Spinal cord (tissue), 10 donors: ENCODE data around the gene FBXO21. TPM values are rescaled to one million over a fixed set of nuclear protein-coding genes. Genes with fewer than 3 reads are reported as not detected.

Experiments
- DNase-seq, 6 donors: peaks; one replicate each; pipeline versions ENCODE4 v3.0.0 to v3.0.0-alpha.2; 2013 to 2015; ENCODE audit warnings: low spot score in 6 of 6, low read depth in 4 of 6
- H3K27ac ChIP-seq: one replicate; pipeline ENCODE4 v1.5.1; 2013; ENCODE audit warnings: low read depth, low read length, control low read depth
- H3K27me3 ChIP-seq: one replicate; pipeline ENCODE4 v1.6.1; 2013; ENCODE audit warnings: low read length; ENCODE audit not compliant: control insufficient read depth, insufficient read depth
- H3K36me3 ChIP-seq: one replicate; pipeline ENCODE4 v1.6.1; 2013; ENCODE audit warnings: low read length; ENCODE audit not compliant: control insufficient read depth, insufficient read depth
- H3K4me1 ChIP-seq: one replicate; pipeline ENCODE4 v1.6.1; 2013; ENCODE audit warnings: low read length; ENCODE audit not compliant: control insufficient read depth, insufficient read depth
- H3K4me3 ChIP-seq: one replicate; pipeline ENCODE4 v1.5.1; 2013; ENCODE audit warnings: low read depth, low read length, control low read depth
- H3K9me3 ChIP-seq: one replicate; pipeline ENCODE4 v1.6.1; 2013; ENCODE audit warnings: low read length; ENCODE audit not compliant: control insufficient read depth, insufficient read depth
- WGBS: methylation state at CpG from one replicate; pipeline ENCODE4 v1.1.5; 2013; ENCODE audit warnings: missing lambda C conversion rate; ENCODE audit not compliant: insufficient coverage; 5-methylcytosine and 5-hydroxymethylcytosine counted together
- polyA plus RNA-seq, 2 donors: library from polyadenylated mRNA; unstranded; fragments of 120-200 nt; gene quantifications; one replicate each; pipeline ENCODE4 v1.2.1, GENCODE V29; 2013; ENCODE audit not compliant: insufficient read length in 2 of 2
- total RNA-seq, 2 donors: library from RNA; depleted of rRNA in 1 of 2; stranded (reverse); fragments of 120-200 nt in 1 of 2; fragments of >200 nt in 1 of 2; gene quantifications; one replicate each; pipeline versions ENCODE4 v1.2.3 to v1.2.4, GENCODE V29; 2013 to 2014
- donor health status: healthy.

The FBXO21 gene
- total and polyA plus RNA-seq, 4 donors: 60.3 to 94.2 (median 75.3) TPM

- WGBS: 85% methylated on average over 10 of the region's 10 CpGs
- Histone ChIP-seq H3K4me1 (no peaks in the 10 kb centered on the region), H3K9me3 (no peaks in the 10 kb centered on the region), H3K27ac (no peak overlapping the region), H3K36me3 (peaks cover 76% of the 10 kb centered on the region), H3K4me3 (no peak overlapping the region), H3K27me3 (no peaks in the 10 kb centered on the region)
- DNase-seq: no peak
Observed at GRCh38 chr12:117161460-117162166, 28.7 kb downstream of the FBXO21 start.

DNA sequence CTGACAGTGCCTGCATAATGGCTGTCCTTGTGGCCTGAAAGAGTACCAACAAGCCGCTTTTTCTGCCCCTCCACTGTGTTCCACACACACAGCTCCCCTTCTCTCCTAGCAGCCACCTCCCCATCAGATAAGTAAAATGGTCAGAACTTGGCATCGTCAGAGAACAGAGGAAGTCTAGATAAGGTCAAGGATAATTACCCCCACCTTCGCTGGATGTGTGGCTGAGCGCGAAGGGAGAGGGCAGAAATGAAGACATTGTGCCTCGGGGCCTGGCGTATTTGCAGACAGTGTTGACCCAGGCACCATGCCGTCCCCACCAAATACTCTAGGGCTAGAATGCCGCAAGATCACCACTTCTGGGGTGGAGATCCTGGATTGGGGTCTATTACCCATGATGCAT lies 30.6 kb downstream of the FBXO21 start:
- 93% methylated on average over 3 of the region's 9 CpGs for WGBS
- no peaks in the 10 kb centered on the region for H3K9me3 ChIP-seq
- H3K27ac ChIP-seq: no peak overlapping the region
- no peaks in the 10 kb centered on the region for H3K4me1 ChIP-seq
- H3K27me3 ChIP-seq: no peaks in the 10 kb centered on the region
- H3K4me3 ChIP-seq: no peak overlapping the region
- DNase-seq: no peak
- H3K36me3 ChIP-seq: peaks cover 83% of the 10 kb centered on the region

DNA sequence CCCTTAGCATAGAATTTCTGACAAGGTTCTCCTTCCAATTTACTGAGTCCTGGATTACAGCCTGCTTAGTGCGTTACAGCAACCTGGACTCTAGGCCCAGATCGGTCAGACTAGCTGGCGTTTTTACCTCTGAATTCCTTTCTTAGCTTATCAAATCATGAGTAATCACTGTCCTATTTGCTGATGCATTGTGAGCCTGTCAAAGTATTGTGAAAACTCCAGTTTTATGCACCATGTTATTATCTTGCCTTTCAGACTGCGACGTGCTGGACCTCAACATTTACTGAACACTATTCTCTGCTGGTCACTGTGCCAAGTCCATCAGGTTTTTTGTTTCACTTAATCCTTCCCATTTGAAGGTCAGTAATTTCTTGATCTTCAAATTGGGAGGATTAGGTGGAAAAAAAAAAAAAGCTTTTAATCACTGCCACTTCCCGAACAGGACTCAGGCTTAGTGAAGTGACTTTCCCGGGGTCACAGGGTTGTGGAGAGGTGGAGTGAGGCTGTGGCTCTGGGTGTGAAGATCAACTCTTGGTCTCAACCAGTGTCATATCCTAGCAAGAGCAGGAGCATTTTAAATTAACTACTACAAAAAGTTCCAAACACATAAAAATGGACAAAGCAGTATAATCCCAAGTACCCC lies 31.2 kb downstream of the FBXO21 start:
- WGBS: 64% methylated on average over 5 of the region's 7 CpGs
- peaks cover 81% of the 10 kb centered on the region for H3K36me3 ChIP-seq
- H3K4me1 ChIP-seq: no peaks in the 10 kb centered on the region
- H3K9me3 ChIP-seq: no peaks in the 10 kb centered on the region
- no peaks in the 10 kb centered on the region for H3K27me3 ChIP-seq
- no peak overlapping the region for H3K4me3 ChIP-seq
- H3K27ac ChIP-seq: no peak overlapping the region
- DNase-seq: no peak

- Histone ChIP-seq H3K27ac (no peak overlapping the region), H3K4me3 (no peak overlapping the region), H3K9me3 (no peaks in the 10 kb centered on the region), H3K36me3 (peaks cover 77% of the 10 kb centered on the region), H3K27me3 (no peaks in the 10 kb centered on the region), H3K4me1 (peaks cover 4% of the 10 kb centered on the region)
- DNase-seq: no peak
- 88% methylated on average over 11 of the region's 11 CpGs for WGBS
Observed at GRCh38 chr12:117158096-117158495, 32.2 kb downstream of the FBXO21 start.

GRCh38 chr12:117155278-117156060 lies 34.8 kb downstream of the FBXO21 start:
- no peaks in the 10 kb centered on the region for H3K9me3 ChIP-seq
- peak in 1 of 6 donors; percentile 76 for DNase-seq
- no peak overlapping the region for H3K4me3 ChIP-seq
- WGBS: 75% methylated on average over 44 of the region's 47 CpGs
- H3K27me3 ChIP-seq: no peaks in the 10 kb centered on the region
- peaks cover 6% of the 10 kb centered on the region for H3K4me1 ChIP-seq
- H3K36me3 ChIP-seq: peaks cover 64% of the 10 kb centered on the region
- H3K27ac ChIP-seq: no peak overlapping the region

GRCh38 chr12:117152793-117153775 lies 37.2 kb downstream of the FBXO21 start:
- Histone ChIP-seq H3K27ac (no peak overlapping the region), H3K9me3 (no peaks in the 10 kb centered on the region), H3K27me3 (no peaks in the 10 kb centered on the region), H3K4me3 (no peak overlapping the region), H3K36me3 (peaks cover 67% of the 10 kb centered on the region), H3K4me1 (peaks cover 6% of the 10 kb centered on the region)
- no peak for DNase-seq
- WGBS: 65% methylated on average over 13 of the region's 27 CpGs

GRCh38 chr12:117151403-117152031 lies 38.8 kb downstream of the FBXO21 start:
- peaks cover 6% of the 10 kb centered on the region for H3K4me1 ChIP-seq
- DNase-seq: no peak
- WGBS: 40% methylated on average over 1 of the region's 5 CpGs
- peaks cover 61% of the 10 kb centered on the region for H3K36me3 ChIP-seq
- H3K4me3 ChIP-seq: no peak overlapping the region
- H3K27me3 ChIP-seq: no peaks in the 10 kb centered on the region
- H3K27ac ChIP-seq: no peak overlapping the region
- no peaks in the 10 kb centered on the region for H3K9me3 ChIP-seq

GRCh38 chr12:117149431-117149830 lies 40.8 kb downstream of the FBXO21 start:
- H3K9me3 ChIP-seq: no peaks in the 10 kb centered on the region
- peaks cover 50% of the 10 kb centered on the region for H3K36me3 ChIP-seq
- H3K27ac ChIP-seq: no peak overlapping the region
- DNase-seq: no peak
- peaks cover 6% of the 10 kb centered on the region for H3K4me1 ChIP-seq
- WGBS: 91% methylated on average over 4 of the region's 7 CpGs
- H3K4me3 ChIP-seq: no peak overlapping the region
- no peaks in the 10 kb centered on the region for H3K27me3 ChIP-seq
